K562 (cell line): Measurements from ENCODE around the gene POLD3. TPM values are rescaled to one million over a fixed set of nuclear protein-coding genes. Genes with fewer than 3 reads are reported as not detected.

Experiments
- CLOCK ChIP-seq: fragments of 250-450 bp; sonication (Bioruptor Pico); IDR thresholded peaks from 2 replicates; pipeline ENCODE4 v1.4.0; 2020; ENCODE audit warnings: mild to moderate bottlenecking, moderate library complexity, borderline replicate concordance
- GATAD2A ChIP-seq: fragments of 450-650 bp; IDR thresholded peaks from 2 replicates; pipeline ENCODE4 v1.6.1; 2017
- HBP1 ChIP-seq: fragments of 450-650 bp; formaldehyde crosslinking; IDR thresholded peaks from 2 replicates; pipeline ENCODE4 v1.4.0; 2022; ENCODE audit warnings: missing genetic modification characterization
- HDAC2 ChIP-seq: fragments of 450-650 bp; IDR thresholded peaks from 2 replicates; pipeline ENCODE4 v1.6.1; 2016; ENCODE audit warnings: mild to moderate bottlenecking
- MCM2 ChIP-seq: fragments of 450-650 bp; IDR thresholded peaks from 2 replicates; pipeline ENCODE4 v1.6.1; 2017; ENCODE audit warnings: low read depth, mild to moderate bottlenecking
- MXI1 ChIP-seq: IDR thresholded peaks from 2 replicates; pipeline ENCODE4 v1.6.1; 2011; ENCODE audit warnings: low read depth, mild to moderate bottlenecking, improper control_type of control experiment, low read length
- POLR2H ChIP-seq: IDR thresholded peaks from 2 replicates; pipeline ENCODE4 v1.6.1; 2016; ENCODE audit warnings: missing genetic modification characterization, low read depth, mild to moderate bottlenecking, control low read depth, missing compliant biosample characterization, moderate library complexity
- POLR3G ChIP-seq: IDR thresholded peaks from 2 replicates; pipeline ENCODE4 v1.6.1; 2011; ENCODE audit not compliant: insufficient read length, insufficient replicate concordance; ENCODE audit errors: extremely low read depth
- PTTG1 ChIP-seq: fragments of 450-650 bp; IDR thresholded peaks from 2 replicates; pipeline ENCODE4 v1.6.1; 2016; ENCODE audit warnings: low read depth, mild to moderate bottlenecking, missing genetic modification characterization, missing compliant biosample characterization
- SMARCA4 ChIP-seq: fragments of 450-650 bp; IDR thresholded peaks from 2 replicates; pipeline ENCODE4 v1.6.1; 2016
- SMARCA5 ChIP-seq: fragments of 450-650 bp; IDR thresholded peaks from 2 replicates; pipeline ENCODE4 v1.6.1; 2016
- TAF9B ChIP-seq: fragments of 450-650 bp; IDR thresholded peaks from 2 replicates; pipeline ENCODE4 v1.6.1; 2018; ENCODE audit warnings: mild to moderate bottlenecking; ENCODE audit not compliant: partially characterized antibody
- TCF7 ChIP-seq: sonication (generic); IDR thresholded peaks from 2 replicates; pipeline ENCODE4 v1.6.1; 2016; ENCODE audit warnings: antibody characterized with exemption, borderline replicate concordance
- ZNF75A ChIP-seq: fragments of 450-650 bp; formaldehyde crosslinking; IDR thresholded peaks from 2 replicates; pipeline ENCODE4 v1.4.0; 2020; ENCODE audit warnings: mild to moderate bottlenecking
- polyA plus RNA-seq, 8 experiments: library from polyadenylated mRNA; depleted of rRNA in 4 of 8; stranded (reverse) in 5 of 8; unstranded in 3 of 8; fragments of >200 nt; fragmentation: Nextera tagmentation in 2 of 8; fragmentation: Illumina TruSeq in 1 of 8; extraction: Ambion mirVana in 2 of 8; extraction: Trizol in 1 of 8; gene quantifications; 2 replicates each; pipeline versions ENCODE4 v1.2.1 to v1.2.3, GENCODE V29; 2011 to 2014; ENCODE audit warnings: inconsistent platforms in 1 of 8, missing spikeins in 1 of 8
- total RNA-seq, 7 experiments: library from RNA; depleted of rRNA in 6 of 7; stranded (reverse); fragments of >200 nt in 6 of 7; fragmentation: Illumina TruSeq in 2 of 7; extraction: Trizol in 2 of 7; gene quantifications; 2 replicates each; pipeline versions ENCODE4 v1.2.1 to v1.2.3, GENCODE V29; 2011 to 2021; ENCODE audit warnings: low replicate concordance in 1 of 7
- TF ChIP-seq, protein P1 (sequence below): fragments of 450-650 bp; IDR thresholded peaks from 2 replicates; pipeline ENCODE4 v1.6.1; 2018; ENCODE audit not compliant: partially characterized antibody
- TF ChIP-seq, protein P2 (sequence below): fragments of 450-650 bp; IDR thresholded peaks from 2 replicates; pipeline ENCODE4 v1.6.1; 2016; ENCODE audit warnings: antibody characterized with exemption
- TF ChIP-seq, protein P3 (sequence below): fragments of 450-650 bp; formaldehyde crosslinking; IDR thresholded peaks from 2 replicates; pipeline ENCODE4 v1.4.0; 2022; ENCODE audit warnings: missing genetic modification characterization

Gene POLD3
- total and polyA plus RNA-seq, 9 of the 15 experiments (the other 6 are each of a cell fraction or from before 2014, with no cell fraction given): 10.6 to 40.1 (median 24.6) TPM

GRCh38 chr11:74641289-74641688 is 48.9 kb downstream of the POLD3 start (continued):
- TF ChIP-seq CLOCK: no peak
- TF ChIP-seq TCF7: no peak
- no peak for TF ChIP-seq PTTG1 (tag)
- no peak for TF ChIP-seq TAF9B
- TF ChIP-seq GATAD2A: no peak
- TF ChIP-seq SMARCA5: no peak
- no peak for TF ChIP-seq POLR3G
- TF ChIP-seq HBP1 (CRISPR knock-in tag): no peak
- TF ChIP-seq HDAC2: peak; percentile 31; the same call in 1 of the 2 replicates
- no peak for TF ChIP-seq POLR2H (tag)
- peak; percentile 76; the same call in 1 of the 2 replicates for TF ChIP-seq SMARCA4
- no peak for TF ChIP-seq MXI1
- no peak for TF ChIP-seq ZNF75A (CRISPR knock-in tag)
- TF ChIP-seq, protein P1, sequence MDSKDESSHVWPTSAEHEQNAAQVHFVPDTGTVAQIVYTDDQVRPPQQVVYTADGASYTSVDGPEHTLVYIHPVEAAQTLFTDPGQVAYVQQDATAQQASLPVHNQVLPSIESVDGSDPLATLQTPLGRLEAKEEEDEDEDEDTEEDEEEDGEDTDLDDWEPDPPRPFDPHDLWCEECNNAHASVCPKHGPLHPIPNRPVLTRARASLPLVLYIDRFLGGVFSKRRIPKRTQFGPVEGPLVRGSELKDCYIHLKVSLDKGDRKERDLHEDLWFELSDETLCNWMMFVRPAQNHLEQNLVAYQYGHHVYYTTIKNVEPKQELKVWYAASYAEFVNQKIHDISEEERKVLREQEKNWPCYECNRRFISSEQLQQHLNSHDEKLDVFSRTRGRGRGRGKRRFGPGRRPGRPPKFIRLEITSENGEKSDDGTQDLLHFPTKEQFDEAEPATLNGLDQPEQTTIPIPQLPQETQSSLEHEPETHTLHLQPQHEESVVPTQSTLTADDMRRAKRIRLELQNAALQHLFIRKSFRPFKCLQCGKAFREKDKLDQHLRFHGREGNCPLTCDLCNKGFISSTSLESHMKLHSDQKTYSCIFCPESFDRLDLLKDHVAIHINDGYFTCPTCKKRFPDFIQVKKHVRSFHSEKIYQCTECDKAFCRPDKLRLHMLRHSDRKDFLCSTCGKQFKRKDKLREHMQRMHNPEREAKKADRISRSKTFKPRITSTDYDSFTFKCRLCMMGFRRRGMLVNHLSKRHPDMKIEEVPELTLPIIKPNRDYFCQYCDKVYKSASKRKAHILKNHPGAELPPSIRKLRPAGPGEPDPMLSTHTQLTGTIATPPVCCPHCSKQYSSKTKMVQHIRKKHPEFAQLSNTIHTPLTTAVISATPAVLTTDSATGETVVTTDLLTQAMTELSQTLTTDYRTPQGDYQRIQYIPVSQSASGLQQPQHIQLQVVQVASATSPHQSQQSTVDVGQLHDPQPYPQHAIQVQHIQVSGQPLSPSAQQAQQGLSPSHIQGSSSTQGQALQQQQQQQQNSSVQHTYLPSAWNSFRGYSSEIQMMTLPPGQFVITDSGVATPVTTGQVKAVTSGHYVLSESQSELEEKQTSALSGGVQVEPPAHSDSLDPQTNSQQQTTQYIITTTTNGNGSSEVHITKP: no peak
- TF ChIP-seq, protein P2, sequence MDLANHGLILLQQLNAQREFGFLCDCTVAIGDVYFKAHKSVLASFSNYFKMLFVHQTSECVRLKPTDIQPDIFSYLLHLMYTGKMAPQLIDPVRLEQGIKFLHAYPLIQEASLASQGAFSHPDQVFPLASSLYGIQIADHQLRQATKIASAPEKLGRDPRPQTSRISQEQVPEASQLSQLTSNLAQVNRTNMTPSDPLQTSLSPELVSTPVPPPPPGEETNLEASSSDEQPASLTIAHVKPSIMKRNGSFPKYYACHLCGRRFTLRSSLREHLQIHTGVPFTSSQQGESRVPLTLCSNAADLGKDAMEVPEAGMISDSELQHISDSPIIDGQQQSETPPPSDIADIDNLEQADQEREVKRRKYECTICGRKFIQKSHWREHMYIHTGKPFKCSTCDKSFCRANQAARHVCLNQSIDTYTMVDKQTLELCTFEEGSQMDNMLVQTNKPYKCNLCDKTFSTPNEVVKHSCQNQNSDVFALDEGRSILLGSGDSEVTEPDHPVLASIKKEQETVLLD: no peak
- no peak for TF ChIP-seq MCM2
- TF ChIP-seq, protein P3, sequence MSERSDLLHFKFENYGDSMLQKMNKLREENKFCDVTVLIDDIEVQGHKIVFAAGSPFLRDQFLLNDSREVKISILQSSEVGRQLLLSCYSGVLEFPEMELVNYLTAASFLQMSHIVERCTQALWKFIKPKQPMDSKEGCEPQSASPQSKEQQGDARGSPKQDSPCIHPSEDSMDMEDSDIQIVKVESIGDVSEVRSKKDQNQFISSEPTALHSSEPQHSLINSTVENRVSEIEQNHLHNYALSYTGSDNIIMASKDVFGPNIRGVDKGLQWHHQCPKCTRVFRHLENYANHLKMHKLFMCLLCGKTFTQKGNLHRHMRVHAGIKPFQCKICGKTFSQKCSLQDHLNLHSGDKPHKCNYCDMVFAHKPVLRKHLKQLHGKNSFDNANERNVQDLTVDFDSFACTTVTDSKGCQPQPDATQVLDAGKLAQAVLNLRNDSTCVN: no peak
